OCI-LY3 (cell line): ENCODE data around the gene GOSR2.
"Not testable (repeated sequence)": the region's sequence is repeated elsewhere in the genome, so short reads cannot be mapped to it uniquely, and the experiment has no call there.

Experiments
- H2AFZ ChIP-seq: fragments of 200-600, 300-600 bp; shearing (Covaris generic); 2 replicates; pipeline ENCODE4 v1.6.0; 2014; ENCODE audit warnings: antibody characterized with exemption, low read depth, low read length
- H3K27ac ChIP-seq: fragments of 200-600, 300-600 bp; sonication (generic); 2 replicates; pipeline ENCODE4 v1.5.1; 2014; ENCODE audit warnings: mild to moderate bottlenecking, low read length, moderate library complexity, mixed read lengths
- H3K27me3 ChIP-seq: fragments of 200-600, 300-600 bp; sonication (generic); 2 replicates; pipeline ENCODE4 v1.6.1; 2014; ENCODE audit warnings: low read depth, low read length, mixed read lengths
- H3K36me3 ChIP-seq: fragments of 200-600, 300-600 bp; sonication (generic); replicated peaks from 2 replicates; pipeline ENCODE3; 2014; ENCODE audit warnings: low read depth, low read length, mixed read lengths
- H3K4me1 ChIP-seq: fragments of 300-600, 200-600 bp; sonication (generic); 2 replicates; pipeline ENCODE4 v1.6.1; 2014; ENCODE audit warnings: low read length, mixed read lengths
- H3K4me2 ChIP-seq: fragments of 200-600, 300-600 bp; sonication (generic); 2 replicates; pipeline ENCODE4 v1.6.1; 2014; ENCODE audit warnings: low read length, mixed read lengths
- H3K4me3 ChIP-seq: fragments of 300-600, 200-600 bp; sonication (generic); 2 replicates; pipeline ENCODE4 v1.5.1; 2014; ENCODE audit warnings: antibody characterized with exemption, mild to moderate bottlenecking, low read length, moderate library complexity
- H3K79me2 ChIP-seq: fragments of 300-600, 200-600 bp; shearing (Covaris generic); 2 replicates; pipeline ENCODE4 v1.6.1; 2014; ENCODE audit warnings: mild to moderate bottlenecking, low read length, mixed read lengths
- H3K9ac ChIP-seq: fragments of 300-600, 200-600 bp; shearing (Covaris generic); 2 replicates; pipeline ENCODE4 v1.6.0; 2014; ENCODE audit warnings: mild to moderate bottlenecking, low read length, moderate library complexity
- H3K9me3 ChIP-seq: fragments of 200-600, 300-600 bp; shearing (Covaris generic); 2 replicates; pipeline ENCODE4 v1.6.1; 2014; ENCODE audit warnings: low read length, mixed read lengths; ENCODE audit not compliant: insufficient read depth
- H4K20me1 ChIP-seq: fragments of 200-600, 300-600 bp; sonication (generic); 2 replicates; pipeline ENCODE4 v1.6.1; 2016; ENCODE audit warnings: low read length, mixed read lengths; ENCODE audit not compliant: insufficient read depth
- CTCF ChIP-seq: fragments of 200-600, 300-600 bp; sonication (generic); IDR thresholded peaks from 2 replicates; pipeline ENCODE4 v1.5.1; 2014; ENCODE audit warnings: antibody characterized with exemption, low read length, low read depth
- EZH2phosphoT487 ChIP-seq: fragments of 200-600 bp; shearing (Covaris generic); IDR thresholded peaks from 2 replicates; pipeline ENCODE4 v1.6.1; 2018; ENCODE audit warnings: antibody characterized with exemption, mixed run types, low read depth

Gene GOSR2

DNA sequence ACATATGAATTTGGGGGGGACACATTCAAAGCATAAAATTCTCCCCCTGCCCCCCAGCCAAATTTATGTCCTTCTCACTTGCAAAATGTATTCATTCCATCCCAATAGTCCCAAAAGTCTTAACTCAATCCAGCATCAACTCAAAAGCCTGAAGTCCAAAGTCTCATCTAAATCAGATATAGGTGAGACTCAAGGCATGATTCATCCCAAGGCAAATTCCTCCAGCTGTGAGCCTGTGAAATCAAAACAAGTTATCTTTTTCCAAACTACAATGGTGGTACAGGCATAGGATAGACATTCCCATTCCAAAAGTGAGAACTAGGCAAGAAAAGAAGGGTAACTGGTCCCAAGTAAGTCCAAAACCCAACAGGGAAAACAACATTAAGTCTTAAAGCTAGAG, 5.9 kb upstream of the GOSR2 start:
- Histone ChIP-seq H3K4me1 (no peaks in the 10 kb centered on the region), H3K79me2 (no peaks in the 10 kb centered on the region), H3K4me3 (no peak overlapping the region), H2AFZ (no peak overlapping the region), H3K4me2 (no peak overlapping the region), H3K36me3 (no peaks in the 10 kb centered on the region), H3K27ac (no peak overlapping the region), H3K9me3 (no peaks in the 10 kb centered on the region), H3K27me3 (no peaks in the 10 kb centered on the region), H3K9ac (no peak overlapping the region), H4K20me1 (no peaks in the 10 kb centered on the region)
- TF ChIP-seq EZH2phosphoT487: no peak
- TF ChIP-seq CTCF: no peak

DNA sequence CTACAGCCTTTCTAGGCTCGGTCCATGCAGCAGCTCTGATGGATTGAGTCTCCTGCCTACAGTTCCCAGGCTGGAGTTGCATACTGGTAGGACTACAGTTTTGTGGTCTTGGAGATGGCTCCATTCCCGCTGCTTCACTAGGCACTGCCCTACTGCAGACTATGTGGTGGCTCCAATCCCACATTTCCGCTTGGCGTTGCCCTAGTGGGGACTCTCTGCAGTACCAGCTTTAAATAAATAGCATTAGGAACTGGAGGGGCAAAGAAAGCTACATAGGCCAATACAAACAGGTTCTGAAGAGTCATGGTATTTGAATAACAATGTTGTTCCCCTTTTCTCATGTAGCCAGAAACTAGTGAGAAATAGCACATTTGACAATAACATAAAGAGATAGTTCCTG, 5.4 kb upstream of the GOSR2 start:
- no peaks in the 10 kb centered on the region for H4K20me1 ChIP-seq
- H2AFZ ChIP-seq: no peak overlapping the region
- H3K79me2 ChIP-seq: no peaks in the 10 kb centered on the region
- TF ChIP-seq EZH2phosphoT487 (no peak), CTCF (no peak)
- no peaks in the 10 kb centered on the region for H3K36me3 ChIP-seq
- H3K4me1 ChIP-seq: no peaks in the 10 kb centered on the region
- no peak overlapping the region for H3K27ac ChIP-seq
- no peak overlapping the region for H3K4me3 ChIP-seq
- H3K9ac ChIP-seq: no peak overlapping the region
- no peaks in the 10 kb centered on the region for H3K9me3 ChIP-seq
- H3K27me3 ChIP-seq: no peaks in the 10 kb centered on the region
- H3K4me2 ChIP-seq: no peak overlapping the region

DNA sequence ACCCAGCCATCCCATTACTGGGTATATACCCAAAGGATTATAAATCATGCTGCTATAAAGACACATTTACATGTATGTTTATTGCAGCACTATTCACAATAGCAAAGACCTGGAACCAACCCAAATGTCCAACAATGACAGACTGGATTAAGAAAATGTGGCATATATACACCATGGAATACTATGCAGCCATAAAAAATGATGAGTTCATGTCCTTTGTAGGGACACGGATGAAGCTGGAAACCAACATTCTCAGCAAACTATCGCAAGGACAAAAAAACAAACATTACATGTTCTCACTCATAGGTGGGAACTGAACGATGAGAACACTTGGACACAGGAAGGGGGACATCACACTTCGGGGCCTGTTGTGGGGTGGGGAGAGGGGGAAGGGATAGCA, 998 bp upstream of the GOSR2 start:
- peak overlapping the region; percentile 98; the same call in 1 of the 2 replicates for H3K4me3 ChIP-seq

GRCh38 chr17:46922487-46922803, 515 bp upstream of the GOSR2 start:
- no peak for TF ChIP-seq EZH2phosphoT487
- no peak for TF ChIP-seq CTCF
- Histone ChIP-seq H3K9me3 (no peaks in the 10 kb centered on the region), H3K36me3 (peaks cover 7% of the 10 kb centered on the region), H3K79me2 (peaks cover 47% of the 10 kb centered on the region), H3K9ac (peak overlapping the region; percentile 94), H3K4me3 (peak overlapping the region; percentile 98), H4K20me1 (peaks cover 34% of the 10 kb centered on the region), H3K4me2 (peak overlapping the region; percentile 84), H3K27me3 (no peaks in the 10 kb centered on the region), H3K27ac (peak overlapping the region; percentile 90), H2AFZ (peak overlapping the region; percentile 93), H3K4me1 (peaks cover 10% of the 10 kb centered on the region)

More for the DNA sequence above, 998 bp upstream of the GOSR2 start:
- Histone ChIP-seq H3K79me2 (peaks cover 42% of the 10 kb centered on the region), H4K20me1 (peaks cover 29% of the 10 kb centered on the region), H3K4me1 (peaks cover 10% of the 10 kb centered on the region)
- not testable (repeated sequence) for H3K27ac ChIP-seq, H3K36me3 ChIP-seq, H3K9me3 ChIP-seq, H2AFZ ChIP-seq, H3K27me3 ChIP-seq, H3K9ac ChIP-seq, H3K4me2 ChIP-seq
